ENCODE data around the gene ZNF385C.

GRCh38 chr17:42092939-42093338 is 5.3 kb downstream of the ZNF385C start:
- TF ChIP-seq POLR2A (IDR thresholded peaks at IDR 0.05; ENCODE audit: low read depth, low read length) (no peak), POLR2AphosphoS5 (IDR thresholded peaks at IDR 0.05; ENCODE audit: low read depth, low read length) (no peak), TAF1 (IDR thresholded peaks at IDR 0.05; ENCODE audit: low read depth, low read length) (no peak), SPI1 (IDR thresholded peaks at IDR 0.05; ENCODE audit: low read depth, low read length) (no peak)

All from GM12891 (cell line).